HG02759 (cell line): ENCODE results near the gene FAM120B.

Experiments
- ATAC-seq: cut with Tn5 transposase; IDR thresholded peaks from one replicate; pipeline ENCODE4 v1.9.1; 2021; ENCODE audit warnings: mild to moderate bottlenecking, moderate library complexity; ENCODE audit not compliant: unreplicated experiment

The FAM120B gene

GRCh38 chr6:170451762-170452651 is 145.4 kb downstream of the FAM120B start:
- no peak for ATAC-seq

- no peak for ATAC-seq
These were observed 146.4 kb downstream of the FAM120B start for GRCh38 chr6:170452767-170453545.

- ATAC-seq: no peak
These were observed 147.3 kb downstream of the FAM120B start for GRCh38 chr6:170453586-170454511.

GRCh38 chr6:170454512-170455285 is 148.1 kb downstream of the FAM120B start:
- ATAC-seq: no peak

- no peak for ATAC-seq
These were observed 148.9 kb downstream of the FAM120B start for GRCh38 chr6:170455335-170455979.

GRCh38 chr6:170456334-170456733 is 149.8 kb downstream of the FAM120B start:
- ATAC-seq: no peak
